Measurements from ENCODE around the gene ASIC1.

DNA sequence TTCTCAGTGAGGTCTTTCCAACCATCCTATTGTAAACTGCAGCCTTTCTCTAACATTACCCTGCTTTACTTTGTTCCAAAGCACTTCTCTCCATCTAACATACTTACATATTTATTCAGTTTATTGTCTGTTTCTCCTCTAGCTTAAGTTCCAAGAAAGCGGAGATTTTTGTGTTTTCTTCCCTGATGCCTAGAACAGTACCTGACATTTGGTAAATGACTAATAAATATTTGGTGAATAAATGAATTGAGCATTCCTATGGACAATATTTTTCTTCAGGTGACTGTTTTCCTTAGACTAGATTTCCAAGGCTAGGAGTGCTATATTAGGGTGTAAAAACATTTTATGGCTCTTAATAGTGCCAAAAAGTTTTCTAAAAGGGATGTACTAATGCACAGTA lies 34.5 kb upstream of the ASIC1 start:
- TF ChIP-seq, protein P1, sequence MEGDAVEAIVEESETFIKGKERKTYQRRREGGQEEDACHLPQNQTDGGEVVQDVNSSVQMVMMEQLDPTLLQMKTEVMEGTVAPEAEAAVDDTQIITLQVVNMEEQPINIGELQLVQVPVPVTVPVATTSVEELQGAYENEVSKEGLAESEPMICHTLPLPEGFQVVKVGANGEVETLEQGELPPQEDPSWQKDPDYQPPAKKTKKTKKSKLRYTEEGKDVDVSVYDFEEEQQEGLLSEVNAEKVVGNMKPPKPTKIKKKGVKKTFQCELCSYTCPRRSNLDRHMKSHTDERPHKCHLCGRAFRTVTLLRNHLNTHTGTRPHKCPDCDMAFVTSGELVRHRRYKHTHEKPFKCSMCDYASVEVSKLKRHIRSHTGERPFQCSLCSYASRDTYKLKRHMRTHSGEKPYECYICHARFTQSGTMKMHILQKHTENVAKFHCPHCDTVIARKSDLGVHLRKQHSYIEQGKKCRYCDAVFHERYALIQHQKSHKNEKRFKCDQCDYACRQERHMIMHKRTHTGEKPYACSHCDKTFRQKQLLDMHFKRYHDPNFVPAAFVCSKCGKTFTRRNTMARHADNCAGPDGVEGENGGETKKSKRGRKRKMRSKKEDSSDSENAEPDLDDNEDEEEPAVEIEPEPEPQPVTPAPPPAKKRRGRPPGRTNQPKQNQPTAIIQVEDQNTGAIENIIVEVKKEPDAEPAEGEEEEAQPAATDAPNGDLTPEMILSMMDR (conservative IDR thresholded peaks at IDR 0.05; ENCODE audit: low read depth, low read length): no peak
- no peak for TF ChIP-seq POLR2A (IDR thresholded peaks at IDR 0.05; ENCODE audit: low read depth, low read length)
- TF ChIP-seq MAFK (IDR thresholded peaks at IDR 0.05; ENCODE audit: low read depth, low read length): no peak
- TF ChIP-seq RAD21 (IDR thresholded peaks at IDR 0.05; ENCODE audit: low read length): no peak
- no peak for TF ChIP-seq FOS (IDR thresholded peaks at IDR 0.05; ENCODE audit: low read depth, low read length)
- TF ChIP-seq SMC3 (IDR thresholded peaks at IDR 0.05; ENCODE audit: low read depth, low read length): no peak
- no peak for TF ChIP-seq MAZ (IDR thresholded peaks at IDR 0.05; ENCODE audit: borderline replicate concordance, low read depth, low read length)

All from IMR-90 (cell line).